Fibroblast of lung (primary cell): ENCODE measurements around the gene NRF1. TPM values are rescaled to one million over a fixed set of nuclear protein-coding genes. Genes with fewer than 3 reads are reported as not detected.

Experiments used
- DNase-seq, 2 donors: peaks; one replicate each; pipeline versions ENCODE4 v3.0.0 to v3.0.0-alpha.2; 2010; ENCODE audit warnings: low read depth in 2 of 2
- H2AFZ ChIP-seq: 2 replicates; pipeline ENCODE4 v1.5.1; 2012; ENCODE audit warnings: low read length, control low read depth, inconsistent platforms
- H3K27ac ChIP-seq: 2 replicates; pipeline ENCODE4 v1.5.1; 2011; ENCODE audit warnings: low read length, control low read depth; ENCODE audit not compliant: insufficient read depth
- H3K27me3 ChIP-seq: 2 replicates; pipeline ENCODE4 v1.5.1; 2011; ENCODE audit warnings: mild to moderate bottlenecking, low read length; ENCODE audit not compliant: control insufficient read depth, insufficient read depth
- H3K36me3 ChIP-seq: 2 replicates; pipeline ENCODE4 v1.5.1; 2011; ENCODE audit warnings: low read length; ENCODE audit not compliant: control insufficient read depth, insufficient read depth
- H3K4me1 ChIP-seq: 2 replicates; pipeline ENCODE4 v1.5.1; 2011; ENCODE audit warnings: low read length; ENCODE audit not compliant: control insufficient read depth, insufficient read depth; ENCODE audit errors: extremely low read depth
- H3K4me2 ChIP-seq: 2 replicates; pipeline ENCODE4 v1.5.1; 2011; ENCODE audit warnings: low read length, control low read depth; ENCODE audit not compliant: insufficient read depth; ENCODE audit errors: extremely low read depth
- H3K4me3 ChIP-seq, 4 experiments: fragments of 200-600 bp in 1 of 4; sonication (generic) in 1 of 4; replicated peaks in 1 of 4; 2 replicates each; pipeline ENCODE4 v1.5.1; 2011 to 2016; ENCODE audit warnings: low read length in 4 of 4, low read depth in 3 of 4, mild to moderate bottlenecking in 3 of 4, control low read depth in 2 of 4, inconsistent platforms in 1 of 4, mixed read lengths in 1 of 4; ENCODE audit not compliant: insufficient read depth in 1 of 4; ENCODE audit errors: control extremely low read depth in 1 of 4
- H3K79me2 ChIP-seq: 2 replicates; pipeline ENCODE4 v1.5.1; 2012; ENCODE audit warnings: mild to moderate bottlenecking, low read length, inconsistent platforms; ENCODE audit not compliant: control insufficient read depth, insufficient read depth
- H3K9ac ChIP-seq: 2 replicates; pipeline ENCODE4 v1.5.1; 2011; ENCODE audit warnings: mild to moderate bottlenecking, low read length, control low read depth; ENCODE audit not compliant: insufficient read depth
- H3K9me3 ChIP-seq: 2 replicates; pipeline ENCODE4 v1.5.1; 2012; ENCODE audit warnings: low read depth, low read length; ENCODE audit not compliant: control insufficient read depth, insufficient read depth
- H4K20me1 ChIP-seq: 2 replicates; pipeline ENCODE4 v1.5.1; 2011; ENCODE audit warnings: low read length; ENCODE audit not compliant: control insufficient read depth, insufficient read depth; ENCODE audit errors: extremely low read depth
- EZH2 ChIP-seq: IDR thresholded peaks from 2 replicates; pipeline ENCODE4 v1.5.1; 2012; ENCODE audit warnings: low read length, control low read depth, mild to moderate bottlenecking; ENCODE audit errors: missing control alignments
- polyA plus RNA-seq, 2 donors: library from polyadenylated mRNA; depleted of rRNA in 1 of 2; stranded (reverse) in 1 of 2; unstranded in 1 of 2; fragments of >200 nt; gene quantifications; 2 replicates each; pipeline ENCODE4 v1.2.1, GENCODE V29; 2011 to 2012; ENCODE audit warnings: missing spikeins in 1 of 2
- total RNA-seq: library from RNA; depleted of rRNA; stranded (reverse); fragments of >200 nt; gene quantifications from 2 replicates; pipeline ENCODE4 v1.2.1, GENCODE V29; 2014
- TF ChIP-seq, protein P1 (sequence below), 2 donors: IDR thresholded peaks in 1 of 2; conservative IDR thresholded peaks in 1 of 2; 1 replicate in 1 of 2; 2 replicates in 1 of 2; pipeline ENCODE4 v1.5.1; 2011 to 2012; ENCODE audit warnings: low read length in 2 of 2, control low read depth in 1 of 2, inconsistent platforms in 1 of 2, low read depth in 1 of 2, mild to moderate bottlenecking in 1 of 2

NRF1 gene
- total and polyA plus RNA-seq, 2 donors (not counting 1 experiment from before 2014, with no cell fraction given): 7.3 to 15.5 TPM

DNA sequence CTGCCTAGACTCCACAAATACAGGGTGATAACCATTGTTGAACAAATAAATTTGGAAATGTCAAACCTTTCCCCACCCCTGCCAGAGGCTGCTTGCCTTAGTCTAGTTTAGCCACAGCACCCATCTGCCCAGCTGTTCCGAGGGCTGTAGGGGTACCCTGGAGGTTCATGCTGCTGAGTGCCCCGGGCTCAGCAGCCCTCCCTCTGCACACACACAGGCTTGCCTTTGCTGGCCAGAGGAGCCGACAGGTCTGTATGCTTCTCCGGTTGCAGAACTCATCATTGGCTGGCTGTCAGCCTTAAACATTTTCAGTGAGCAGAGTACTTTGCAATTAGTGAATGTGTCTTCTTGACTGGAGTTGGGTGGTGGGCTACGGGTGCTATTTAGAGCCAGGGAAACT, 122.9 kb downstream of the NRF1 start:
- no peak overlapping the region for H3K4me3 ChIP-seq
- no peak overlapping the region for H3K27ac ChIP-seq
- no peak overlapping the region for H3K4me2 ChIP-seq
- no peaks in the 10 kb centered on the region for H3K9me3 ChIP-seq
- H2AFZ ChIP-seq: no peak overlapping the region
- H4K20me1 ChIP-seq: no peaks in the 10 kb centered on the region
- H3K9ac ChIP-seq: no peak overlapping the region
- no peak for TF ChIP-seq EZH2
- TF ChIP-seq, protein P1, sequence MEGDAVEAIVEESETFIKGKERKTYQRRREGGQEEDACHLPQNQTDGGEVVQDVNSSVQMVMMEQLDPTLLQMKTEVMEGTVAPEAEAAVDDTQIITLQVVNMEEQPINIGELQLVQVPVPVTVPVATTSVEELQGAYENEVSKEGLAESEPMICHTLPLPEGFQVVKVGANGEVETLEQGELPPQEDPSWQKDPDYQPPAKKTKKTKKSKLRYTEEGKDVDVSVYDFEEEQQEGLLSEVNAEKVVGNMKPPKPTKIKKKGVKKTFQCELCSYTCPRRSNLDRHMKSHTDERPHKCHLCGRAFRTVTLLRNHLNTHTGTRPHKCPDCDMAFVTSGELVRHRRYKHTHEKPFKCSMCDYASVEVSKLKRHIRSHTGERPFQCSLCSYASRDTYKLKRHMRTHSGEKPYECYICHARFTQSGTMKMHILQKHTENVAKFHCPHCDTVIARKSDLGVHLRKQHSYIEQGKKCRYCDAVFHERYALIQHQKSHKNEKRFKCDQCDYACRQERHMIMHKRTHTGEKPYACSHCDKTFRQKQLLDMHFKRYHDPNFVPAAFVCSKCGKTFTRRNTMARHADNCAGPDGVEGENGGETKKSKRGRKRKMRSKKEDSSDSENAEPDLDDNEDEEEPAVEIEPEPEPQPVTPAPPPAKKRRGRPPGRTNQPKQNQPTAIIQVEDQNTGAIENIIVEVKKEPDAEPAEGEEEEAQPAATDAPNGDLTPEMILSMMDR (conservative IDR thresholded peaks at IDR 0.05 in 1 of 2, IDR thresholded peaks at IDR 0.05 in 1 of 2; ENCODE audit: low read depth in 1 of 2, low read length in 2 of 2): no peak
- H3K27me3 ChIP-seq: no peaks in the 10 kb centered on the region
- H3K79me2 ChIP-seq: no peaks in the 10 kb centered on the region
- H3K36me3 ChIP-seq: peaks cover 2% of the 10 kb centered on the region
- no peak for DNase-seq
- no peaks in the 10 kb centered on the region for H3K4me1 ChIP-seq

DNA sequence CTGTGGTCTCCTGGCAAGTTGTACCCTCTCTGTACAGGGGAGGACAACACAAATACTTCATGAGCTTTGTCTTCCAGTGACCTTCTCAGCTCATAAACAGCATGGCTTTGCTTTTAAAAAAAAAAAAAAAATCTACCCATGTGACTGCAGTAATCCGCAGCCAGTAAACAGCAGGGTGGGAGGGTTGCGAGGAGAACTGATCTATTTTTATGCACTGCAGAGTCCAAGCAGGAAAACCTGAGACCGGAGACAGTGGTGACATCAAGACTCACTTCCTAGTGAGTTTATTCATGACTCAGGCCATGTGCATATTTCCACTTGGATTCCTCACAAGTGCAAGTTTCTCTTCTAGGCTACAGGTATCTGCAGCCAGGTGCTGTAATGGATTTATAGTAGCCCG, 127.9 kb downstream of the NRF1 start:
- Histone ChIP-seq H2AFZ (no peak overlapping the region), H3K9ac (no peak overlapping the region), H3K4me1 (no peaks in the 10 kb centered on the region), H3K4me2 (no peak overlapping the region), H3K9me3 (no peaks in the 10 kb centered on the region), H3K27ac (no peak overlapping the region), H3K36me3 (peaks cover 4% of the 10 kb centered on the region), H3K79me2 (no peaks in the 10 kb centered on the region), H3K4me3 (no peak overlapping the region), H4K20me1 (no peaks in the 10 kb centered on the region), H3K27me3 (no peaks in the 10 kb centered on the region)
- DNase-seq: peak in 1 of 2 donors; percentile 54
- no peak for TF ChIP-seq EZH2
- TF ChIP-seq, protein P1 (conservative IDR thresholded peaks at IDR 0.05 in 1 of 2, IDR thresholded peaks at IDR 0.05 in 1 of 2; ENCODE audit: low read depth in 1 of 2, low read length in 2 of 2): no peak

DNA sequence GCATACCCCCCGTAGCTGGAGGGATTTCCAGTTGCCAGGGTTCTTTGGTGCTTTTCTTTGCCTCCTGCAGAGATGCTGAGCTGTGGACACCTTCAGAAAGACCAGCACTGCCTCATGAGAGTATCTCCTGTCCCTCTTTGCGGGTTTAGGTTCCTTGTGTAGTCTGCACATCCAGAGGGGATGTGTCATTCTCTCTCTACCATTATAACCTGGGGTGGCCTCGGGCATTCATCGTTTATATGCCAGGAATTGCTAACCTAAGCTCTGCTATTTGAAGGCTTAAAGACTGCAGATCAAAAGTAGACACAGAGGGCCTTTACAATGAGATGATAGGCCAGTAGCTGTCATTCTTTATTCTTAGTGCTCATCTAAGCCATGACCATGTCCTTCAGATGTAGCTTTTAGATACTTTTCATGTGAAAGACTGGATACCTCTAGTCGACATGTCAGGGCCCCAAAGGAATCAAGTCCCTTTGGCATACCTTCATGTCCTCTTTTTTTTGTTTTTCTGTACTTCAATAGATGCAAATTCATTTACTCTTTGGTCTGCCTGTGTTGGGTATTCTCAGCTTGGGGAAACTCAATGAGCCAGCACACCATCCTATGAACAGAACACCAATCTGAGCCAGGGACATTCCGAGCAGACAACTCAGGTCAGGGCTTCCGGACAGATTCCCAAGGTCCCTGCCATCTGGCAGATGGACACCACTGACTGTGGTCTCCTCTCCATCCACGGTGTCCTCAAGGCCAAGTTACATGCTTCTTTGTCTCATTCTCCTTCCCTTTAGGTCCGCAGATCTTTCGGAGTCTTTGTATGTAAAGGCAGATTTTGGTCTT, 129.3 kb downstream of the NRF1 start:
- Histone ChIP-seq H3K9me3 (no peaks in the 10 kb centered on the region), H3K79me2 (no peaks in the 10 kb centered on the region), H3K27me3 (no peaks in the 10 kb centered on the region), H3K4me1 (no peaks in the 10 kb centered on the region), H3K4me3 (no peak overlapping the region), H3K36me3 (peaks cover 4% of the 10 kb centered on the region), H3K27ac (no peak overlapping the region), H2AFZ (no peak overlapping the region), H4K20me1 (no peaks in the 10 kb centered on the region), H3K9ac (no peak overlapping the region), H3K4me2 (no peak overlapping the region)
- no peak for TF ChIP-seq EZH2
- TF ChIP-seq, protein P1 (conservative IDR thresholded peaks at IDR 0.05 in 1 of 2, IDR thresholded peaks at IDR 0.05 in 1 of 2; ENCODE audit: low read depth in 1 of 2, low read length in 2 of 2): no peak
- DNase-seq: no peak
